Measurements from ENCODE around the gene NCL. TPM values are rescaled to one million over a fixed set of nuclear protein-coding genes. Genes with fewer than 3 reads are reported as not detected.

The NCL gene
- total RNA-seq, 4 donors from 2014 or later, result 83.8 to 227 (median 133) TPM

GRCh38 chr2:231470246-231470900 is 6.1 kb upstream of the NCL start:
- Histone ChIP-seq H3K27me3 (no peaks in the 10 kb centered on the region), H3K9me3 (no peaks in the 10 kb centered on the region), H3K36me3 (no peaks in the 10 kb centered on the region), H3K27ac (no peak overlapping the region), H3K4me1 (peaks cover 0 to 5% (median 5%) of the 10 kb centered on the region in 4 donors), H3K4me3 (no peak overlapping the region)
- intact Hi-C loops (cut with DNase I; ENCODE audit: low total_unique reads) (no loop called here), in situ Hi-C loops (cut with MboI; ENCODE audit: low pct_ligation_motif_present in 1 of 4, low pct_unique_long_range_greater_than_20kb in 1 of 4, low sequenced_read_pairs in 3 of 4) (no loop called here)
- TF ChIP-seq EP300 (IDR thresholded peaks at IDR 0.05; ENCODE audit: low read depth) (no peak), POLR2A (IDR thresholded peaks at IDR 0.05) (no peak), POLR2AphosphoS5 (IDR thresholded peaks at IDR 0.05) (no peak)
- 86 to 89% methylated on average over 3 to 6 of the region's 6 CpGs for WGBS, 2 donors (ENCODE audit: low coverage in 1 of 2)
- no peak for DNase-seq

- TF ChIP-seq POLR2A (IDR thresholded peaks at IDR 0.05) (no peak), CTCF (IDR thresholded peaks at IDR 0.05) (no peak), POLR2AphosphoS5 (IDR thresholded peaks at IDR 0.05) (no peak), EP300 (IDR thresholded peaks at IDR 0.05; ENCODE audit: low read depth) (no peak)
- no peak for DNase-seq
- Histone ChIP-seq H3K9me3 (no peaks in the 10 kb centered on the region), H3K27ac (no peak overlapping the region), H3K27me3 (no peaks in the 10 kb centered on the region), H3K4me3 (no peak overlapping the region), H3K36me3 (no peaks in the 10 kb centered on the region), H3K4me1 (peaks cover 0 to 9% (median 8%) of the 10 kb centered on the region in 4 donors)
- intact Hi-C loops (cut with DNase I; ENCODE audit: low total_unique reads) (no loop called here), in situ Hi-C loops (cut with MboI; ENCODE audit: low pct_ligation_motif_present in 1 of 4, low pct_unique_long_range_greater_than_20kb in 1 of 4, low sequenced_read_pairs in 3 of 4) (no loop called here)
- WGBS, 2 donors (ENCODE audit: low coverage in 1 of 2), result 46 to 83% methylated on average over 1 to 3 of the region's 3 CpGs
These were observed 5.3 kb upstream of the NCL start for GRCh38 chr2:231469583-231469950.

GRCh38 chr2:231467613-231468530 is 3.6 kb upstream of the NCL start:
- DNase-seq, result no peak
- Histone ChIP-seq H3K27me3 (no peaks in the 10 kb centered on the region), H3K4me3 (no peak overlapping the region), H3K4me1 (peaks cover 1 to 15% (median 13%) of the 10 kb centered on the region in 4 donors), H3K9me3 (no peaks in the 10 kb centered on the region), H3K36me3 (peaks cover 0 to under 1% (median 0%) of the 10 kb centered on the region in 4 donors), H3K27ac (no peak overlapping the region)
- in situ Hi-C loops (cut with MboI; ENCODE audit: low pct_ligation_motif_present in 1 of 4, low pct_unique_long_range_greater_than_20kb in 1 of 4, low sequenced_read_pairs in 3 of 4) (no loop called here), intact Hi-C loops (cut with DNase I; ENCODE audit: low total_unique reads) (no loop called here)
- TF ChIP-seq POLR2A (IDR thresholded peaks at IDR 0.05) (no peak), EP300 (IDR thresholded peaks at IDR 0.05; ENCODE audit: low read depth) (no peak), POLR2AphosphoS5 (IDR thresholded peaks at IDR 0.05) (no peak), CTCF (IDR thresholded peaks at IDR 0.05) (no peak)
- 78% methylated on average over 12 of the region's 12 CpGs; no CpG with 5 or more reads in 1 of the 2 donors for WGBS, 2 donors (ENCODE audit: low coverage in 1 of 2)

- no peak for DNase-seq
- WGBS, 2 donors (ENCODE audit: low coverage in 1 of 2), result 97% methylated on average over 4 of the region's 4 CpGs; no CpG with 5 or more reads in 1 of the 2 donors
- no peaks in the 10 kb centered on the region for H3K9me3 ChIP-seq
- peaks cover 0 to 9% (median 3%) of the 10 kb centered on the region in 4 donors for H3K36me3 ChIP-seq
- in situ Hi-C loops (cut with MboI; ENCODE audit: low pct_ligation_motif_present in 1 of 4, low pct_unique_long_range_greater_than_20kb in 1 of 4, low sequenced_read_pairs in 3 of 4) (no loop called here), intact Hi-C loops (cut with DNase I; ENCODE audit: low total_unique reads) (no loop called here)
- no peak overlapping the region for H3K4me3 ChIP-seq
- no peaks in the 10 kb centered on the region for H3K27me3 ChIP-seq
- no peak overlapping the region for H3K27ac ChIP-seq
- TF ChIP-seq EP300 (IDR thresholded peaks at IDR 0.05; ENCODE audit: low read depth) (no peak), POLR2A (IDR thresholded peaks at IDR 0.05) (no peak), POLR2AphosphoS5 (IDR thresholded peaks at IDR 0.05) (no peak), CTCF (IDR thresholded peaks at IDR 0.05) (no peak)
- H3K4me1 ChIP-seq, result peaks cover 7 to 23% (median 21%) of the 10 kb centered on the region in 4 donors
These were observed 2.8 kb upstream of the NCL start for GRCh38 chr2:231467016-231467545.
